ENCODE data around the gene NGFR.
"Not testable (repeated sequence)": the region's sequence is repeated elsewhere in the genome, so short reads cannot be mapped to it uniquely, and the experiment has no call there.

NGFR gene

GRCh38 chr17:49502254-49502653, 7.2 kb downstream of the NGFR start:
- H3K4me3 ChIP-seq (ENCODE audit: control insufficient read depth, low read depth, low read length), result no peak overlapping the region
- no peak for DNase-seq (ENCODE audit: low read depth)
- TF ChIP-seq CTCF (IDR thresholded peaks at IDR 0.05; ENCODE audit: control insufficient read depth, insufficient read depth, low read depth, low read length, missing control alignments), result no peak

DNA sequence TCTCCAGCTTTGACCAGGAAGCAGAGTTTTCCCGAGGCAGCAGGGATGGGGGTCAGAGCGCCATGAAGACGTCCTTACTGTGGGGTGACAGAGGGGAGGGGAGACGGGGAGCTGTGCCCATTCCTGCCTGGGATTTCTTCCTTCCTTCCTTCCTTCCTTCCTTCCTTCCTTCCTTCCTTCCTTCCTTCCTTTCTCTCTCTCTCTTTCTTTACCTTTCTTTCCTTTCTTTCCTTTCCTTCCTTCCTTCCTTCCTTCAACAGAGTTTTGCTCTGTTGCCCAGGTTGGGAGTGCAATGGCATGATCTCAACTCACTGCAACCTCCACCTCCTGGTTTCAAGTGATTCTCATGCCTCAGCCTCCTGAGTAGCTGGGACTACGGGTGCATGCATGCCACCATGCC, 7.6 kb downstream of the NGFR start:
- not testable (repeated sequence) for DNase-seq (ENCODE audit: low read depth); H3K4me3 ChIP-seq (ENCODE audit: control insufficient read depth, low read depth, low read length)

GRCh38 chr17:49504369-49504768, 9.3 kb downstream of the NGFR start:
- no peak for DNase-seq (ENCODE audit: low read depth)
- no peak overlapping the region for H3K4me3 ChIP-seq (ENCODE audit: control insufficient read depth, low read depth, low read length)
- no peak for TF ChIP-seq CTCF (IDR thresholded peaks at IDR 0.05; ENCODE audit: control insufficient read depth, insufficient read depth, low read depth, low read length, missing control alignments)

GRCh38 chr17:49505854-49506253, 10.8 kb downstream of the NGFR start:
- no peak overlapping the region for H3K4me3 ChIP-seq (ENCODE audit: control insufficient read depth, low read depth, low read length)
- DNase-seq (ENCODE audit: low read depth), result no peak
- no peak for TF ChIP-seq CTCF (IDR thresholded peaks at IDR 0.05; ENCODE audit: control insufficient read depth, insufficient read depth, low read depth, low read length, missing control alignments)

GRCh38 chr17:49506282-49506681, 11.2 kb downstream of the NGFR start:
- no peak overlapping the region for H3K4me3 ChIP-seq (ENCODE audit: control insufficient read depth, low read depth, low read length)
- TF ChIP-seq CTCF (IDR thresholded peaks at IDR 0.05; ENCODE audit: control insufficient read depth, insufficient read depth, low read depth, low read length, missing control alignments), result no peak
- no peak for DNase-seq (ENCODE audit: low read depth)

GRCh38 chr17:49508061-49508865, 13.2 kb downstream of the NGFR start:
- H3K4me3 ChIP-seq (ENCODE audit: control insufficient read depth, low read depth, low read length), result no peak overlapping the region
- no peak for TF ChIP-seq CTCF (IDR thresholded peaks at IDR 0.05; ENCODE audit: control insufficient read depth, insufficient read depth, low read depth, low read length, missing control alignments)
- no peak for DNase-seq (ENCODE audit: low read depth)

- no peak for TF ChIP-seq CTCF (IDR thresholded peaks at IDR 0.05; ENCODE audit: control insufficient read depth, insufficient read depth, low read depth, low read length, missing control alignments)
- no peak for DNase-seq (ENCODE audit: low read depth)
- no peak overlapping the region for H3K4me3 ChIP-seq (ENCODE audit: control insufficient read depth, low read depth, low read length)
Measured at GRCh38 chr17:49508866-49509587, 13.9 kb downstream of the NGFR start.
